ENCODE measurements around the gene ENOX1.

ENOX1 gene

GRCh38 chr13:43434191-43434590 lies 352.6 kb downstream of the ENOX1 start:
- Histone ChIP-seq H3K4me2 (ENCODE audit: low read length) (no peak overlapping the region), H4K8ac (ENCODE audit: low read depth, low read length) (no peak overlapping the region), H3K27me3 (ENCODE audit: insufficient read depth, low read length, poor library complexity) (no peaks in the 10 kb centered on the region), H3K79me1 (ENCODE audit: low read length) (no peaks in the 10 kb centered on the region), H2BK120ac (ENCODE audit: low read depth, low read length) (no peak overlapping the region), H4K5ac (ENCODE audit: low read length) (no peak overlapping the region), H3K56ac (ENCODE audit: low read length) (no peak overlapping the region), H3K27ac (ENCODE audit: low read depth, low read length) (no peak overlapping the region), H2AK5ac (ENCODE audit: low read length) (no peak overlapping the region), H2BK5ac (ENCODE audit: low read length) (no peak overlapping the region), H3K36me3 (ENCODE audit: control insufficient read depth, insufficient read depth, low read length) (no peaks in the 10 kb centered on the region), H3K4me1 (ENCODE audit: control insufficient read depth, low read depth, low read length) (no peaks in the 10 kb centered on the region), H2BK15ac (replicated peaks; ENCODE audit: low read depth) (no peak overlapping the region), H3K18ac (ENCODE audit: low read length) (no peak overlapping the region), H3K9ac (ENCODE audit: low read length) (no peak overlapping the region), H3K4ac (ENCODE audit: low read depth, low read length) (no peak overlapping the region), H3K4me3 (ENCODE audit: low read length) (no peak overlapping the region), H3K23ac (ENCODE audit: low read length) (no peak overlapping the region), H3K79me2 (ENCODE audit: control insufficient read depth, insufficient read depth, low read length) (no peaks in the 10 kb centered on the region)
- no CpG with 5 or more reads among the region's 3 CpGs for WGBS (ENCODE audit: extremely low coverage, insufficient coverage, low lambda C conversion rate)
- no peak for DNase-seq

GRCh38 chr13:43433691-43434141 lies 353.1 kb downstream of the ENOX1 start:
- no peak for DNase-seq
- H3K56ac ChIP-seq (ENCODE audit: low read length), result no peak overlapping the region
- H3K4me2 ChIP-seq (ENCODE audit: low read length), result no peak overlapping the region
- H3K27ac ChIP-seq (ENCODE audit: low read depth, low read length), result no peak overlapping the region
- no peaks in the 10 kb centered on the region for H3K79me2 ChIP-seq (ENCODE audit: control insufficient read depth, insufficient read depth, low read length)
- no peak overlapping the region for H3K9ac ChIP-seq (ENCODE audit: low read length)
- no peak overlapping the region for H4K5ac ChIP-seq (ENCODE audit: low read length)
- H3K4me1 ChIP-seq (ENCODE audit: control insufficient read depth, low read depth, low read length), result no peaks in the 10 kb centered on the region
- H3K4ac ChIP-seq (ENCODE audit: low read depth, low read length), result no peak overlapping the region
- no CpG with 5 or more reads among the region's 1 CpG for WGBS (ENCODE audit: extremely low coverage, insufficient coverage, low lambda C conversion rate)
- H2BK120ac ChIP-seq (ENCODE audit: low read depth, low read length), result no peak overlapping the region
- no peak overlapping the region for H2BK5ac ChIP-seq (ENCODE audit: low read length)
- no peak overlapping the region for H3K18ac ChIP-seq (ENCODE audit: low read length)
- H3K23ac ChIP-seq (ENCODE audit: low read length), result no peak overlapping the region
- H2AK5ac ChIP-seq (ENCODE audit: low read length), result no peak overlapping the region
- no peaks in the 10 kb centered on the region for H3K36me3 ChIP-seq (ENCODE audit: control insufficient read depth, insufficient read depth, low read length)
- H3K27me3 ChIP-seq (ENCODE audit: insufficient read depth, low read length, poor library complexity), result no peaks in the 10 kb centered on the region
- no peak overlapping the region for H2BK15ac ChIP-seq (replicated peaks; ENCODE audit: low read depth)
- H3K4me3 ChIP-seq (ENCODE audit: low read length), result no peak overlapping the region
- no peak overlapping the region for H4K8ac ChIP-seq (ENCODE audit: low read depth, low read length)
- H3K79me1 ChIP-seq (ENCODE audit: low read length), result no peaks in the 10 kb centered on the region

GRCh38 chr13:43432958-43433357 lies 353.8 kb downstream of the ENOX1 start:
- H2AK5ac ChIP-seq (ENCODE audit: low read length), result no peak overlapping the region
- H3K27ac ChIP-seq (ENCODE audit: low read depth, low read length), result no peak overlapping the region

GRCh38 chr13:43431841-43432240 lies 354.9 kb downstream of the ENOX1 start:
- no peak overlapping the region for H3K4me3 ChIP-seq (ENCODE audit: low read length)
- H4K8ac ChIP-seq (ENCODE audit: low read depth, low read length), result no peak overlapping the region
- H3K79me2 ChIP-seq (ENCODE audit: control insufficient read depth, insufficient read depth, low read length), result no peaks in the 10 kb centered on the region
- no peak overlapping the region for H3K9ac ChIP-seq (ENCODE audit: low read length)
- H3K27me3 ChIP-seq (ENCODE audit: insufficient read depth, low read length, poor library complexity), result no peaks in the 10 kb centered on the region
- H3K4me1 ChIP-seq (ENCODE audit: control insufficient read depth, low read depth, low read length), result no peaks in the 10 kb centered on the region
- no peak overlapping the region for H2BK5ac ChIP-seq (ENCODE audit: low read length)
- H3K56ac ChIP-seq (ENCODE audit: low read length), result no peak overlapping the region
- no CpG with 5 or more reads among the region's 8 CpGs for WGBS (ENCODE audit: extremely low coverage, insufficient coverage, low lambda C conversion rate)
- no peak overlapping the region for H3K18ac ChIP-seq (ENCODE audit: low read length)
- H3K27ac ChIP-seq (ENCODE audit: low read depth, low read length), result no peak overlapping the region
- no peak overlapping the region for H3K4ac ChIP-seq (ENCODE audit: low read depth, low read length)
- H2AK5ac ChIP-seq (ENCODE audit: low read length), result no peak overlapping the region
- no peak overlapping the region for H4K5ac ChIP-seq (ENCODE audit: low read length)
- H3K79me1 ChIP-seq (ENCODE audit: low read length), result no peaks in the 10 kb centered on the region
- no peak overlapping the region for H2BK15ac ChIP-seq (replicated peaks; ENCODE audit: low read depth)
- no peak for DNase-seq
- no peaks in the 10 kb centered on the region for H3K36me3 ChIP-seq (ENCODE audit: control insufficient read depth, insufficient read depth, low read length)
- H2BK120ac ChIP-seq (ENCODE audit: low read depth, low read length), result no peak overlapping the region
- H3K23ac ChIP-seq (ENCODE audit: low read length), result no peak overlapping the region
- H3K4me2 ChIP-seq (ENCODE audit: low read length), result no peak overlapping the region

More at GRCh38 chr13:43432958-43433357, 353.8 kb downstream of the ENOX1 start:
- no peak overlapping the region for H3K56ac ChIP-seq (ENCODE audit: low read length)
- H3K23ac ChIP-seq (ENCODE audit: low read length), result no peak overlapping the region
- WGBS (ENCODE audit: extremely low coverage, insufficient coverage, low lambda C conversion rate), result no CpG with 5 or more reads among the region's 5 CpGs
- no peak overlapping the region for H3K18ac ChIP-seq (ENCODE audit: low read length)
- no peak overlapping the region for H3K4ac ChIP-seq (ENCODE audit: low read depth, low read length)
- no peak overlapping the region for H4K8ac ChIP-seq (ENCODE audit: low read depth, low read length)
- no peak overlapping the region for H2BK15ac ChIP-seq (replicated peaks; ENCODE audit: low read depth)
- no peak overlapping the region for H2BK5ac ChIP-seq (ENCODE audit: low read length)
- H3K4me2 ChIP-seq (ENCODE audit: low read length), result no peak overlapping the region
- no peak overlapping the region for H2BK120ac ChIP-seq (ENCODE audit: low read depth, low read length)
- no peak overlapping the region for H3K4me3 ChIP-seq (ENCODE audit: low read length)
- H3K79me1 ChIP-seq (ENCODE audit: low read length), result no peaks in the 10 kb centered on the region
- no peak for DNase-seq
- H3K4me1 ChIP-seq (ENCODE audit: control insufficient read depth, low read depth, low read length), result no peaks in the 10 kb centered on the region
- no peak overlapping the region for H3K9ac ChIP-seq (ENCODE audit: low read length)
- H3K36me3 ChIP-seq (ENCODE audit: control insufficient read depth, insufficient read depth, low read length), result no peaks in the 10 kb centered on the region
- H3K27me3 ChIP-seq (ENCODE audit: insufficient read depth, low read length, poor library complexity), result no peaks in the 10 kb centered on the region
- no peak overlapping the region for H4K5ac ChIP-seq (ENCODE audit: low read length)
- H3K79me2 ChIP-seq (ENCODE audit: control insufficient read depth, insufficient read depth, low read length), result no peaks in the 10 kb centered on the region

- Histone ChIP-seq H3K4ac (ENCODE audit: low read depth, low read length) (no peak overlapping the region), H3K4me2 (ENCODE audit: low read length) (no peak overlapping the region), H3K27me3 (ENCODE audit: insufficient read depth, low read length, poor library complexity) (no peaks in the 10 kb centered on the region), H3K18ac (ENCODE audit: low read length) (no peak overlapping the region), H3K9ac (ENCODE audit: low read length) (no peak overlapping the region), H3K4me3 (ENCODE audit: low read length) (no peak overlapping the region), H2BK15ac (replicated peaks; ENCODE audit: low read depth) (no peak overlapping the region), H3K36me3 (ENCODE audit: control insufficient read depth, insufficient read depth, low read length) (no peaks in the 10 kb centered on the region), H3K4me1 (ENCODE audit: control insufficient read depth, low read depth, low read length) (no peaks in the 10 kb centered on the region), H3K79me2 (ENCODE audit: control insufficient read depth, insufficient read depth, low read length) (no peaks in the 10 kb centered on the region), H3K56ac (ENCODE audit: low read length) (no peak overlapping the region), H2BK120ac (ENCODE audit: low read depth, low read length) (no peak overlapping the region), H4K8ac (ENCODE audit: low read depth, low read length) (no peak overlapping the region), H2AK5ac (ENCODE audit: low read length) (no peak overlapping the region), H2BK5ac (ENCODE audit: low read length) (no peak overlapping the region), H3K79me1 (ENCODE audit: low read length) (no peaks in the 10 kb centered on the region), H4K5ac (ENCODE audit: low read length) (no peak overlapping the region), H3K27ac (ENCODE audit: low read depth, low read length) (no peak overlapping the region), H3K23ac (ENCODE audit: low read length) (no peak overlapping the region)
- no peak for DNase-seq
- WGBS (ENCODE audit: extremely low coverage, insufficient coverage, low lambda C conversion rate), result no CpG with 5 or more reads among the region's 4 CpGs
Measured at GRCh38 chr13:43431290-43431716, 355.5 kb downstream of the ENOX1 start.

GRCh38 chr13:43428545-43429296 lies 358.1 kb downstream of the ENOX1 start:
- H3K4me2 ChIP-seq (ENCODE audit: low read length), result no peak overlapping the region
- no peaks in the 10 kb centered on the region for H3K79me1 ChIP-seq (ENCODE audit: low read length)
- H2BK120ac ChIP-seq (ENCODE audit: low read depth, low read length), result no peak overlapping the region
- no CpG with 5 or more reads among the region's 8 CpGs for WGBS (ENCODE audit: extremely low coverage, insufficient coverage, low lambda C conversion rate)
- no peak overlapping the region for H2BK5ac ChIP-seq (ENCODE audit: low read length)
- no peak overlapping the region for H3K4me3 ChIP-seq (ENCODE audit: low read length)
- H3K9ac ChIP-seq (ENCODE audit: low read length), result no peak overlapping the region
- no peaks in the 10 kb centered on the region for H3K36me3 ChIP-seq (ENCODE audit: control insufficient read depth, insufficient read depth, low read length)
- no peaks in the 10 kb centered on the region for H3K79me2 ChIP-seq (ENCODE audit: control insufficient read depth, insufficient read depth, low read length)
- H3K27ac ChIP-seq (ENCODE audit: low read depth, low read length), result no peak overlapping the region
- H4K5ac ChIP-seq (ENCODE audit: low read length), result no peak overlapping the region
- no peak overlapping the region for H3K4ac ChIP-seq (ENCODE audit: low read depth, low read length)
- H3K18ac ChIP-seq (ENCODE audit: low read length), result no peak overlapping the region
- H2AK5ac ChIP-seq (ENCODE audit: low read length), result no peak overlapping the region
- no peak overlapping the region for H4K8ac ChIP-seq (ENCODE audit: low read depth, low read length)
- DNase-seq, result peak; percentile 12
- H3K27me3 ChIP-seq (ENCODE audit: insufficient read depth, low read length, poor library complexity), result no peaks in the 10 kb centered on the region
- peaks cover 4% of the 10 kb centered on the region for H3K4me1 ChIP-seq (ENCODE audit: control insufficient read depth, low read depth, low read length)
- H3K23ac ChIP-seq (ENCODE audit: low read length), result no peak overlapping the region
- H3K56ac ChIP-seq (ENCODE audit: low read length), result no peak overlapping the region
- no peak overlapping the region for H2BK15ac ChIP-seq (replicated peaks; ENCODE audit: low read depth)

Measured in mesendoderm (in vitro differentiated cells).